ENCODE results near the gene ZNF746.

ZNF746 gene

DNA sequence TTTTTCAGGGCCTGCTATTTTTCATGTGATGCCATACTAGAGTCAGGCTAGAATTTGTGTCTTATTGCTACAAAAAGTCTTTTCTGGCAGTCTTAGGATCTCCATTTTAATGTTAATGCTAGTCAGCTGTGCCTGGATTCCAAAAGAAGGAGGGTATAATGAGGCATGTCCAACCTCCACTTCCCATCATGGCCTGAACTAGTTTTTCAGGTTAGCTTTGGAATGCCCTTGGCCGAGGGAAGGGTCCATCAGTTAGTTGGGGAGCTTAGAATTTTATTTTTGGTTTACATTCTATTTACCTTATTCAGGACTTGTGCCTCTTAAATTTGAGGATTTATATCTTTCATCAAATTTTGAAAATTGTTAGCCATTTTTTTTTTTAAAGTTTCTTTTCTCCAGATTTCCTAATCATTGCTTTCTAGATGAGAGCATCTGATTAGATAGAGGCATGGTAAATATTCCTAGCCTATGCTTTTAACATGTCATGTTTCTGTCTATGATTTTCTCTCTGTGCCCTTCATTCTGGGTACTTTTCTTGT lies 30.2 kb downstream of the ZNF746 start:
- no peaks in the 10 kb centered on the region for H3K9me3 ChIP-seq (ENCODE audit: control insufficient read depth, insufficient read depth, low read length)

DNA sequence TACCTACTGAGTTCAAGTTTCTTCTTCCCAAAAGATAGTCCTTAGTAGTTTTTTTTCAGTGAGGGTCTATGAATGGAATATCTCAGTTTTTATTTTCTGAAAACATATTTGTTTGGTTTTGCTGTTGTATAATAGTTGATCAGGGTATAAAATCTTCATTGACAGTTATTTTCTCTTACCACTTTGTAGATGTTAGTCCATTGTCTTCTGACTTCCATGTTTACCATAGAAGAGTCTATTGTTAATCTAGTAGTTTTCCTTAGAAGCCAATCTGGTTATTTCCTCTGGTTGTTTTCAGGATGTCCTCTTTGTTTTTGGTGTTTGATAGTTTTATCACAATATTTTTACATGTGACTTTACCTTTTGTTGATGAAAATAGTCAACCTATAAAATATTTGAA lies 31.2 kb downstream of the ZNF746 start:
- Histone ChIP-seq H3K4me1 (ENCODE audit: control insufficient read depth, insufficient read depth, low read length) (no peaks in the 10 kb centered on the region), H3K27me3 (ENCODE audit: control insufficient read depth, insufficient read depth, low read length) (peaks cover 19% of the 10 kb centered on the region), H3K4me3 (ENCODE audit: low read depth, low read length) (no peak overlapping the region), H3K9ac (ENCODE audit: low read depth, low read length) (no peak overlapping the region), H3K36me3 (ENCODE audit: control insufficient read depth, insufficient read depth, low read length) (no peaks in the 10 kb centered on the region), H3K9me3 (ENCODE audit: control insufficient read depth, insufficient read depth, low read length) (no peaks in the 10 kb centered on the region)

More for the DNA sequence above, 30.2 kb downstream of the ZNF746 start:
- Histone ChIP-seq H3K4me3 (ENCODE audit: low read depth, low read length) (no peak overlapping the region), H3K4me1 (ENCODE audit: control insufficient read depth, insufficient read depth, low read length) (no peaks in the 10 kb centered on the region), H3K36me3 (ENCODE audit: control insufficient read depth, insufficient read depth, low read length) (no peaks in the 10 kb centered on the region), H3K27me3 (ENCODE audit: control insufficient read depth, insufficient read depth, low read length) (peaks cover 9% of the 10 kb centered on the region), H3K9ac (ENCODE audit: low read depth, low read length) (no peak overlapping the region)

DNA sequence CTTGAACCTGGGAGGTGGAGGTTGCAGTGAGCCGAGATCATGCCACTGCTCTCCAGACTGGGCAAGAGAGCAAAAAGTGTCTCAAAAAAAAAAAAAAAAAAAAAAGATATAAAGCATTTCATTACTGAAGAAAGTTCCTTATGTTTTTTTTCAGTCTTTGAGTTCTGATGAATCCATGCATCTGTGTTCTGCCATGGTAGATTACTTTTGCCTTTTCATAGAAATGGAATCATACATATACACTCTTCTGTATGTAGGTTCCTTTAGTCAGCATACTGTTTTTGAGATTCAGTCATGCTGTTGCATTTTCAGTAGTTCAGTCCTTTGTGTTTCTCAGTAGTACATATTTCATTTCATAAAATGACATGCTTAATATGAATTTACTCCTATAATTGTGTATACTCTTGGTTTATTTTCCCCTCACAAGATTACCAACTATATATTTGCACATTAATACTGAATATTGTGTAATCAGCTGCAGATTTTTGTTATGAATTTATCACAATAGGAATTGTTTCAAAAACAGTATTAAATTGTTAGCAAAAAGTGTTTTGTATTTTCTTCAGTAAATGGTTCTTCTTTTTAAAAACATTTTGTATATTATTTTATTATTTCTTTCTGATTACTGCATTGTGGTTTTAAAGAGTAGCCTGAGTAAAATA lies 34.0 kb downstream of the ZNF746 start:
- no peaks in the 10 kb centered on the region for H3K9me3 ChIP-seq (ENCODE audit: control insufficient read depth, insufficient read depth, low read length)
- H3K4me1 ChIP-seq (ENCODE audit: control insufficient read depth, insufficient read depth, low read length): no peaks in the 10 kb centered on the region
- no peak overlapping the region for H3K9ac ChIP-seq (ENCODE audit: low read depth, low read length)
- H3K27me3 ChIP-seq (ENCODE audit: control insufficient read depth, insufficient read depth, low read length): peaks cover 29% of the 10 kb centered on the region
- no peak overlapping the region for H3K4me3 ChIP-seq (ENCODE audit: low read depth, low read length)
- H3K36me3 ChIP-seq (ENCODE audit: control insufficient read depth, insufficient read depth, low read length): no peaks in the 10 kb centered on the region

DNA sequence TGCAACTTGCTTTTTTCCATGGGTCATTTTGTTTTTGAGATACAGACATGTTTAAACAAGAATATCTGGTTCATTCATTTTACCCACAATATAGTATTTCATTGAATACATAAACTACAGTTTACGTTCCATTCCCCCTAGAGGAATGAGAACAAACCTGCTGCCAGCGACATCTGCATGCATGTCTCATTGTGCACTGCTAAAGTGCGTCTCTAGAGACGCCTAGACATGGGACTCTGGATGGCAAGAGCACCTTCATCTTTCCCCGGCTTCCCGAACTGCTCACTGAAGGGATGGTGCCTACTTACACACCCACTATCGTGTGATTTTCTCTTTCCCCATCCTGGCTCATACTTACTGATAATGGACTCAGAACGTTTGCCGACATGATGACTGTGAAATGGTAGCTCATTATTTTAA lies 35.5 kb downstream of the ZNF746 start:
- no peak overlapping the region for H3K9ac ChIP-seq (ENCODE audit: low read depth, low read length)
- H3K27me3 ChIP-seq (ENCODE audit: control insufficient read depth, insufficient read depth, low read length): peaks cover 38% of the 10 kb centered on the region
- no peak overlapping the region for H3K4me3 ChIP-seq (ENCODE audit: low read depth, low read length)
- H3K4me1 ChIP-seq (ENCODE audit: control insufficient read depth, insufficient read depth, low read length): no peaks in the 10 kb centered on the region
- no peaks in the 10 kb centered on the region for H3K36me3 ChIP-seq (ENCODE audit: control insufficient read depth, insufficient read depth, low read length)
- no peaks in the 10 kb centered on the region for H3K9me3 ChIP-seq (ENCODE audit: control insufficient read depth, insufficient read depth, low read length)

DNA sequence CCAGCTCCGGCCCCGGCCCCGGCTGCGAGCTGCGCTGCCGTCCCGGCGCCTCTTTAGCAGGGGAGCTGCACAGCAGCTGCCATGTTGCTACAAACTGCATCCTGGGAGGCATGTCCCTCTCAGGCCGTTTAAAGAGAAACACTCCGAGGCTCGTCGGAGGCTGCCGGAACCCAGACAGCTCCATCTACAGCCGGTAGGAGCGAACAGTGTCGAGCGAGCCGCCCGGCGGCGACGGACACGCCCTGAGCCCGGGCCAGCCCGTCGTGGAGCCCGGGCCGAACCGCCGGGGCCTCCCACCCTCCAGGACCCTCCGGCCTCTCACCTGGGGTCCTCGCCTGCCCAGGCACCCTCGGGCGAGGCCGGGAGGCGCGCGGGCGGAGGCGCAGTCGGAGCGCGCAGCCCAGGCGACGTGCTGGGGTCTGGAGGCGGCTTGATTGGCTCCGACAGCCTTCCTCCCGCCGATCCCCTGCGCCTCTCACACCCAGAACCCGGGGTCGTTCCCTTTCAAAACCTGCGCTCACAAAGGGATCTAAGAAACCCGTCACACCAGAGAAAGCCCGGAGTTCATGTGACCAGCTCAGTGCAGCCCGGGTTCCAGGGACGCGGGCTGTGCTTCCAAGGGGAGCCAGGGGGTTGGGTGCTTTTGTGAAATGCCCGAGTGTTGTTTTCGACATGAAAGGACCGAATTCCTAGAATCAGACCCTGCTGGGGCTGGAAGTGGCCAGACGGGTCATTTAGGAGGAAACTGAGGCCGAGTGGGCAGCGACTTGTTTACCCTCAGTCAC lies 36.9 kb downstream of the ZNF746 start, which contains the start of gene ZNF777:
TSS of gene ZNF777 (minus strand) at position 570 of the 785 bp plus-strand sequence. CDS start 5,040 bp downstream, outside the sequence.
- Histone ChIP-seq H3K4me3 (ENCODE audit: low read depth, low read length) (peak within 1 kb of the TSS; percentile 72), H3K36me3 (ENCODE audit: control insufficient read depth, insufficient read depth, low read length) (no peaks in the 10 kb centered on the region), H3K9ac (ENCODE audit: low read depth, low read length) (peak within 1 kb of the TSS; percentile 49), H3K9me3 (ENCODE audit: control insufficient read depth, insufficient read depth, low read length) (no peaks in the 10 kb centered on the region), H3K4me1 (ENCODE audit: control insufficient read depth, insufficient read depth, low read length) (no peaks in the 10 kb centered on the region), H3K27me3 (ENCODE audit: control insufficient read depth, insufficient read depth, low read length) (peaks cover 38% of the 10 kb centered on the region)

DNA sequence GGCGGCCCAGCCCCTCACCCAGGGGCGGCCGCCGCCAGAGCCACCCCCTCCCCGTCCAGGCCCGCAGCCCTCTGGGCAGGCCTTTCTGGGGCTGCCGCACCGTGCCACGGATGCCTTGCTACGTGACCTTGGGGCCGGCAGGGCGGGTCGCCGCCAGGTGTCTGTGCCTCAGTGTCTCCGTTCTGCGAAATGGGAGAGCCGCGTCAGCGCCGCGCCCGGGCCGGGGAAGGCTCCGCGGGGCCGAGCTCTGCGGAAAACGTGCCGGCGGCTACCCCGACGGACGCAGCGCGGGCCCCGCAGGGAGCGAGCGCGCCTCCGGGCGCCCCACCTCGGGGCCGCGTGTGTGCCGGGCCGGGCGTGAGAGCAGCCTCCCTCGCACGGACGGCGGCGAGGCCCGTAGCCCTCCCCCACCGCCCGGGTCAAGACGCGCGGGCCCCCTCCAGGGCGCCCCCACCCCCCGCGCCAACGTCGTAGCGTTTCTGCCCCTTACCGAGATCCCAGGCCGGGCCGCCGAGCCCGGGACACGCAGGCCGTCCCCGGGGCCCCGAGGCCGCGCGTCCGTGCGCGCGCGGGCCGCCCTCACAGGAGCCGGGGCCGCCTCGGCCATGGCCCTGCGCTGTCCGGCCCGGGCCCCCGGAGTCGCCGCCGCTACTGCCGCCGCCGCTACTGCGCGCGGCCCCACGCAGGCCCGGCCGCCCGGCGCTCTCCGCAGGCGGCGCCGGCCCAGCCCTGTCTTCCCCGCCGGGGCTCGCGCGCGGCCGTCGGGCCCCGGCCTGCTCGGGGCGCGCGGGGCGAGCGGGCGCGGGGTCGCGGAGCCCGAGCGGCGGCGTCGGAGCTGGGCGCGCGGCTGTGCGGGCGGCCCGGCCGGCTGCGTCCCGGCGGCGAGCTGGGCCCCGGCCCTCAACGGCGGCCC lies 37.8 kb downstream of the ZNF746 start:
- Histone ChIP-seq H3K4me3 (ENCODE audit: low read depth, low read length) (peak overlapping the region; percentile 72), H3K36me3 (ENCODE audit: control insufficient read depth, insufficient read depth, low read length) (no peaks in the 10 kb centered on the region), H3K4me1 (ENCODE audit: control insufficient read depth, insufficient read depth, low read length) (no peaks in the 10 kb centered on the region), H3K9me3 (ENCODE audit: control insufficient read depth, insufficient read depth, low read length) (no peaks in the 10 kb centered on the region), H3K27me3 (ENCODE audit: control insufficient read depth, insufficient read depth, low read length) (peaks cover 38% of the 10 kb centered on the region), H3K9ac (ENCODE audit: low read depth, low read length) (no peak overlapping the region)

DNA sequence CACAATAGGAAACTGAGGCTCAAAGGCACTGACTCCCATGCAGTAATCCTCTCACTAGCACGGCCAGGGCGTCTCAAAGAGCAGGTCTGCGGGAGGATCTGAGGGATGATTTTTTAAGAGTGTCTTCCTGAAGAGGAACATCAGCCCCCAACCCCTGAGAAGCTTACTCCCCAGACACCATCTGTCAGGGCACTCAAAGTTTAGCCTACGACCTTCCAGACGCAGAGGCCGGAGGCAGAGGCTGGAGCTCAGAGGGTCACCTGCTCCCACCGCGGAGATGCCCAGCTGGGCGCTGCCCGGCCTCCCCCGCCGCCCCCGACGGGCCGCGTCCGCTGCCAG lies 38.4 kb downstream of the ZNF746 start:
- peak overlapping the region; percentile 43 for H3K4me3 ChIP-seq (ENCODE audit: low read depth, low read length)
- no peaks in the 10 kb centered on the region for H3K36me3 ChIP-seq (ENCODE audit: control insufficient read depth, insufficient read depth, low read length)
- H3K4me1 ChIP-seq (ENCODE audit: control insufficient read depth, insufficient read depth, low read length): no peaks in the 10 kb centered on the region
- no peak overlapping the region for H3K9ac ChIP-seq (ENCODE audit: low read depth, low read length)
- H3K9me3 ChIP-seq (ENCODE audit: control insufficient read depth, insufficient read depth, low read length): no peaks in the 10 kb centered on the region
- H3K27me3 ChIP-seq (ENCODE audit: control insufficient read depth, insufficient read depth, low read length): peaks cover 36% of the 10 kb centered on the region

DNA sequence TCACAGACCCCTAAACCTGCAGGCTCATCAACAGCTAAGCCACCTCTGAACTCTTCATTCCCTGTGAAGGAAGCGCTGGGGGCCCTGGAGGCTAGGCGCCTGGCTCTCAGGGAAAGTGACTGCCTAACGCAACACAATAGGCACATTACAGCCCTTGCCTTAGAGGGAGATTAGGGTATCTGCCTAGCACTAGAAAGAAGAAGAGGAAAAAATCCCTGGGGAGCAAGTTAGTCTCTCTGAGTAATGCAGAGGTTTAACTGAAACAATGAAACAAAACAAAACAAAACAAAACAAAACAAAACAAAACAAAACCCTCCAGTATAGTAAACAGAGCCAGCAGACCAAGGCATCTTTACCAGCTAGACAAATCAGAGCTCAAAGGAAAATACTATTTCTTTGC lies 39.4 kb downstream of the ZNF746 start:
- H3K9me3 ChIP-seq (ENCODE audit: control insufficient read depth, insufficient read depth, low read length): no peaks in the 10 kb centered on the region
- no peak overlapping the region for H3K4me3 ChIP-seq (ENCODE audit: low read depth, low read length)
- H3K27me3 ChIP-seq (ENCODE audit: control insufficient read depth, insufficient read depth, low read length): peaks cover 36% of the 10 kb centered on the region
- H3K36me3 ChIP-seq (ENCODE audit: control insufficient read depth, insufficient read depth, low read length): no peaks in the 10 kb centered on the region
- H3K9ac ChIP-seq (ENCODE audit: low read depth, low read length): no peak overlapping the region
- no peaks in the 10 kb centered on the region for H3K4me1 ChIP-seq (ENCODE audit: control insufficient read depth, insufficient read depth, low read length)

DNA sequence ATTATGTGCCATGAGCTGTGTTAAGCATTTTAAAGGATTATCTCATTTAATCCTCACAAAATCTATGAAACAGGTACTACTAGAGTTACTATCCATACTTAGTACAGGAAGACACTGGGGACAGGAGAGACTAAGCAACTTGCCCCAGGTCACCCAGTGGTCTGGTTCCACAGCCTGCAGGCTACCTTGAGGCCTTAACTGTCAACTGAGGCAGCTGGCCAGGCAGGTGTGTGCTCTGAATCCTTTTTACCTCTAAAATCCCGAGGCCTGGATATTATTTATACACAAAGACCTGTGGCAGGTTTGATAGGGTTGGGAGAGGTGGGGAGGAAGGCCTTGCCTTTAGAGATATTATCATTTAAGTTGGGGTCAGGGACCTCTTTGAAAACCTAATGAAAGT lies 39.8 kb downstream of the ZNF746 start:
- Histone ChIP-seq H3K36me3 (ENCODE audit: control insufficient read depth, insufficient read depth, low read length) (no peaks in the 10 kb centered on the region), H3K9me3 (ENCODE audit: control insufficient read depth, insufficient read depth, low read length) (no peaks in the 10 kb centered on the region), H3K4me1 (ENCODE audit: control insufficient read depth, insufficient read depth, low read length) (no peaks in the 10 kb centered on the region), H3K4me3 (ENCODE audit: low read depth, low read length) (no peak overlapping the region), H3K27me3 (ENCODE audit: control insufficient read depth, insufficient read depth, low read length) (peaks cover 33% of the 10 kb centered on the region), H3K9ac (ENCODE audit: low read depth, low read length) (no peak overlapping the region)

DNA sequence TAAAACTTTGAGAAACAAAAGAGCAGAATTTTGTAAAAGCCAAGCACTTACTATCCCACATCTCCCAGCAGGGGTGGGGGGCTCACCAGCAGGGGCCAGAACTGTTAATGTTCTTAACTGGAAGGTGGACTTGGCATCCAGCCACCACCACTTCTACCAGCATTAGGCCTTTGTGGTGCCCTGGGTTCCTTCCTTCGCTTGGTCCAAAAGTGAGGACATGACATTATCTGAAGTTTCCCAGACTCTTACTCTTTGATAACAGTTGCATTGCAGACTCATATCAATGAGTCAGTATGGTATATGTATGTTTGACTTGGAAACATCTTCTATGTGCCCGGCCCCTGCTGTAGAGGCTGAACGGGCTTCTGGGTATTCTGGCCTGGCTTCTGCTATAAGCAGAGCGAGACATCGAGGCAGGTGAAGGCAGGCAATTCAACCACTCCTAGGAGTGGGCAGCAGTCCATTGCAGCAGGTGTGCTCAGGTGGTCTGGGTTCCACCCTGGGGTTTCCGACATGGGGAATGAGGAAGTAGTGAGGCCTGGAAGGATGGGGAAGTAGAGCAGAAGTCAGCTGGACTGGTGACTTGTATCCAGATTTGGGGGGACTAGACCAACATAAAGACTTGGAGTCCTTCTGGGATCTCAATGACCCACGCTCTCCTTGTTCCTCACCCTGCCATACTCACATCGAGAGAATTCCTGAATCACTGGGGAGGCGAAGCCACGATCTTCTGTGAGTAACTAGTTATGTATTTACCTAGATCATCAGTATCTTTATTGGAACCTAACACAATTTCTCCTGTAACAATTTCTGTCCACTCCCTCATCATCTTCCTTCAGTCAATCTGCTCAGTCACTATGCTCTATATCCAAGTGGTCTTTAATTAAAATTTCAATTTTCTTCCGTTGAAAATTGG lies 40.8 kb downstream of the ZNF746 start:
- Histone ChIP-seq H3K27me3 (ENCODE audit: control insufficient read depth, insufficient read depth, low read length) (peaks cover 23% of the 10 kb centered on the region), H3K4me3 (ENCODE audit: low read depth, low read length) (no peak overlapping the region), H3K4me1 (ENCODE audit: control insufficient read depth, insufficient read depth, low read length) (no peaks in the 10 kb centered on the region), H3K36me3 (ENCODE audit: control insufficient read depth, insufficient read depth, low read length) (no peaks in the 10 kb centered on the region), H3K9me3 (ENCODE audit: control insufficient read depth, insufficient read depth, low read length) (no peaks in the 10 kb centered on the region), H3K9ac (ENCODE audit: low read depth, low read length) (no peak overlapping the region)
